Stimulated activated CD8-positive, alpha-beta memory T cell treated with anti-CD3 and anti-CD28 coated beads, Interleukin-2, amount 100 ng/mL, for 1 hour (primary cell): ENCODE data around the gene OS9.

ENCODE experiments used
- DNase-seq, 2 donors: peaks; one replicate each; pipeline ENCODE4 v3.0.0-alpha.2; 2020; ENCODE audit warnings: low read depth in 2 of 2

The OS9 gene

GRCh38 chr12:57751788-57752667 is 58.1 kb downstream of the OS9 start, which contains the start of gene CDK4:
Gene CDK4 (minus strand): TSS chr12:57752310. CDS start chr12:57751717, 593 bp downstream.
- DNase-seq = peak; percentile 96 to 98

DNA sequence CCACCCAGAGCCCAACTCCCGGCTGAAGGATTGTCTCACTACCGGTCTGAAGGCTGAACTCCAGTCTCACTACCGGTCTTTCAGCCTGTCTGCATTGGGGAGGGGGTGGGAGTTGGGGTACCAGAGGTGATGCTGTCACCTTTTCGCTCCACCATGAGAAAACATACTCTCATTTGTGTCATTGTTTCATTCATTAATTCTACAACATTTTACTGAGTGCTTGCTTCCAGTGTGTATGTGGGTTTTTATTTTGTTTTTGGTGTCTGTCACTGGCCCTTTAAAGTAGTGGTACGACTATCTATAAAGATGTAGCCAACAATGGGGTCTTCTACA is 58.7 kb downstream of the OS9 start:
- no peak for DNase-seq

DNA sequence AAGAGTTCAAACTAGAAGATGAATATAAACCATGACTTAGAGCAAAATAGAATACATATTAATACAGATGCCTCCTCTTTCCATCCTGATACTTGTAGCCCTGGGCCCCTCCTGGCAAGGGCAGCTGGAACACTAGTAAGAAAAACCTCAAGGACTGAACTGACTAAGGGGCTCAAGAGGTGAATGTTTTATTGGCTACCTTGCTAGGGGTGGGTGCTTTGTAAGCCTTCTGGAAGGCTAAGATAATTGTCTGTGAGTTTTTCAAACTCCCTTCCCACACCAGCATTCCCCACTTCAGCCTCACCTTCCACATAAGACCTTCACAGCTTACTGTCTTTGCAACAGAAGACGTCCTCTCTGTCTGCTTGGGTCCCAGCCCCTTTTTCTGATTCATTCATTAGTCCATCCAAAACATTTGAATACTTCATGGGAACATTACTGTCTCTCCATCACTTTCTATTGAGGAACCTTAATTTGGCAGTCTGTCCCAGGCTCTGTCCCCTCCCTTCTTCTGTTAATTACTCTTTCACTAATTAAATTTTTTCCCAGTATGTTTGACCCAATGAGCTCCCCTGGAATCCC is 59.9 kb downstream of the OS9 start:
- no peak for DNase-seq

- DNase-seq = peak; percentile 49 to 72
These were observed 60.7 kb downstream of the OS9 start, which contains the start of gene MARCHF9 for GRCh38 chr12:57754411-57755193. Gene MARCHF9 (plus strand): TSS chr12:57755103. CDS start chr12:57755529, 426 bp downstream.

DNA sequence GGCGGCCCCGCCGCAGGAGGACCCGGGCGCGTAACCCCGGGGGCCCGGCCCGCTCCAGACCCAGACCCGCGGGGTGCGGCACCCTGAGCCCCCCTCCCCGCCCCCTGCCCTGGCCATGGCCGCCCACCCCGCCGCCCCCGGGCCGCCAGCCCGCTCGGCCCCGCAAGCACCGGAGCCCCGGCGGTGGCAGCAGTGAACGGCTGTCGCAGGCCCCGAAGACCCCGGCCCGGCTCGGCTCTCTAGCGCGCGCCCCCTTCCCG is 61.2 kb downstream of the OS9 start:
- no peak for DNase-seq

- peak in 1 of 2 donors; percentile 30 for DNase-seq
These were observed 61.8 kb downstream of the OS9 start for GRCh38 chr12:57755454-57756372.

- peak in 1 of 2 donors; percentile 39 for DNase-seq
These were observed 62.7 kb downstream of the OS9 start for GRCh38 chr12:57756406-57757341.

- DNase-seq = no peak
These were observed 63.8 kb downstream of the OS9 start for GRCh38 chr12:57757771-57758170.

DNA sequence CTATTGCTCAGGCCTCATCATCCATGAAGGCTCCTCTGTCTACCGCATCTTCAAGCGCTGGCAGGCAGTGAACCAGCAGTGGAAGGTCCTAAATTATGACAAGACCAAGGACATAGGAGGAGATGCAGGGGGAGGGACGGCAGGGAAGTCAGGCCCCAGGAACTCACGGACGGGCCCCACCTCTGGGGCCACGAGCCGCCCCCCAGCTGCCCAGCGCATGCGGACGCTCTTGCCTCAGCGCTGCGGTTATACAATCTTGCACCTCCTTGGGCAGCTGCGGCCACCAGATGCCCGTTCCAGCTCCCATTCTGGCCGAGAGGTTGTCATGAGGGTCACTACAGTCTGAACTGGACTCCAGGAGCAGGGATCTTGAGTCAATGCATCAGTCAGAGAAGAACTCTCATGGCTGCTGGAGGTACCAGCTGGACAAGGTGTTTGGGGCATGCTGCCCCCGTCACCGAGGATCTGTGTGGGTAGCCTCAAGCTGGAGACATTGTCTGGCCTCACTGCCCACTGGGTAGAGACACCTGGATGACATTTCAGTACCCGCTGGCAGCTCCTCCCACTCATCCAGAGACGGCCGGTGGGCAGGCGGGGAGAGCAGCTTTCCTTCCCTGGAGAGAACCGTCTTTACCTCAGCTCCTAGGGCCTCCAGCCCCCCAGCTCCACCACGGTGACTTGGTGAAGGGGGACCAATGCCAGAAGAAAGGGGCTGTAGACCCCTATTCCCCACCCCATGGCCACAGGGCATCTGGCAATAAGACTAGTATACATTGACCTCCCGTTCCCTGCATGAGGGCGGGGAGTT is 64.8 kb downstream of the OS9 start:
- no peak for DNase-seq

DNA sequence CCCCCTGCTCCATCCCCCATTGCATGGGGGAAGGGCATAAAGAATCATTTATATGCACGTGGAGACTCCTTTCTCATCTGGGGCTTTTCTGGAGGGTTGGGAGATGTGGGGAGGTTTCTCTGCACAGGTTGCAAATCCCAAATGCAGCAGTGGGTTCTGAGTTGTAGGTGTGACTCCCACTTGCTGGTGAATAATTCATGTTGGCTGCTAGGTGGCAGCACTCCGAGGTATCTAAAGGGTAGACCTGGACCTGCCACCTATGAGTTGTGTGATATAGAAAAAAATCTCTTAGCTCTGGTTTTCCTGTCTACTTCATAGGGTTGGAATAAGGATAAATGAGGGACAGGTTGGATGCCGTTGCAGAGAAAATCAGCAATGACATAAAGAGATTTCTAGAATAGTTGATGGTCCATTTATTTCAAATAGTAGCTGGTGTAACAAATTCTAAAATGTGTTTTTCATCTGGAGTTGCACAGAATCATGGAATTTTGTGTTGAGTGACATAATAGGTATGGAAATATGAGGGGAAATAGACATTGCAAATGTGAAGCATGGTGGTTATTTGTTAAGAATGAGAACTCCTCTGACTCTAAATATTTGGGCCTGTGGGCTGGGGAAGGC is 65.5 kb downstream of the OS9 start:
- DNase-seq = peak in 1 of 2 donors; percentile 25

- no peak for DNase-seq
These were observed 66.5 kb downstream of the OS9 start for GRCh38 chr12:57760347-57760982.

DNA sequence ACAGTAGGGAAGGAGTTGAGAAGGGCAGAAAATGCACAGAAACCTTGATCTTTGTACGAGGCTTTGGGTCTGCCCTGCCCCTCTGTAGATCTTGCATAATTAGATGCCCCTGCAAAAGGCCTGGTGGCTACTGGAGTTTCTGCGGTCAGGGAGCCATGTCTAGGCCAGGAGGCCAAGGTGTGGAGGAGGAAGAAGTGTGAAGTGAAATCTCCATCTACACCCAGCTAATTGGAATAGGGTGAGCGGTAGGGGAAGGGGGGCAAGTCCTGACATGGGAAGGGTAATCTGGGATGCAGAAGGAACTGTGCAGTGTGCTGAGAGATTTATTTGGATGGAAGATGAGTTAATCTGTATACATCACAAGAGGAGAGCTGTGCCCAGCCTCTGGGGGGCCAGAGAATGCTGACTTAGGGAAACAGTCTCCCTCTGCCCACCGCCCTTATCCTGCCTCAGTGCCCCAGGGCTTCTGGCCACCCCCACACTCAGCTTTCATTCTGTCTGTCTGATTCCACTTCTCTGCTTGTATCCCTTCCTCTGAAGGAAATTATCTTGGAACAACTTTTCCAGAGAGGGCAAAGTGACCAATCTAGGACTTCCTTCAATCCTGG is 67.6 kb downstream of the OS9 start:
- DNase-seq = no peak

DNA sequence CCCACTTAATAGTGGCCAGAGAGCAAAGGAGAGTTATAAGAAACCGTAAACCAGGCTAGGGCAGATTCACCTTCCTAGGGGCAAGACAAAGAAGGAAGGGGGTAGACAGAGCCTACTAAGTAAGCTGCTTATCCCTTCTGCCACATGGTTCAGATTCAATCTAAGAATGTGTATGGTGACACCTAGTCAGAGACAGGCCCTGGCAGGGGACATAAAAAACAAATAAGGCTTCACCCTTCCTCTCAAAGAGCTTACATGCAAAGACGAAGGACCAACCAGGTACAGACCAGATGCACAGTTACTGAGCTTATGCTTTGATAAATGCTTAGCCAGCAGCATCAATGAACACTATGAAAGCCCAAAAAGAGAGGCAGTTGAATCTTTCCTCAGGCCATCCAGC is 68.5 kb downstream of the OS9 start:
- no peak for DNase-seq

GRCh38 chr12:57763881-57764661 is 70.1 kb downstream of the OS9 start:
- no peak for DNase-seq

GRCh38 chr12:57764662-57765002 is 70.7 kb downstream of the OS9 start:
- no peak for DNase-seq

DNA sequence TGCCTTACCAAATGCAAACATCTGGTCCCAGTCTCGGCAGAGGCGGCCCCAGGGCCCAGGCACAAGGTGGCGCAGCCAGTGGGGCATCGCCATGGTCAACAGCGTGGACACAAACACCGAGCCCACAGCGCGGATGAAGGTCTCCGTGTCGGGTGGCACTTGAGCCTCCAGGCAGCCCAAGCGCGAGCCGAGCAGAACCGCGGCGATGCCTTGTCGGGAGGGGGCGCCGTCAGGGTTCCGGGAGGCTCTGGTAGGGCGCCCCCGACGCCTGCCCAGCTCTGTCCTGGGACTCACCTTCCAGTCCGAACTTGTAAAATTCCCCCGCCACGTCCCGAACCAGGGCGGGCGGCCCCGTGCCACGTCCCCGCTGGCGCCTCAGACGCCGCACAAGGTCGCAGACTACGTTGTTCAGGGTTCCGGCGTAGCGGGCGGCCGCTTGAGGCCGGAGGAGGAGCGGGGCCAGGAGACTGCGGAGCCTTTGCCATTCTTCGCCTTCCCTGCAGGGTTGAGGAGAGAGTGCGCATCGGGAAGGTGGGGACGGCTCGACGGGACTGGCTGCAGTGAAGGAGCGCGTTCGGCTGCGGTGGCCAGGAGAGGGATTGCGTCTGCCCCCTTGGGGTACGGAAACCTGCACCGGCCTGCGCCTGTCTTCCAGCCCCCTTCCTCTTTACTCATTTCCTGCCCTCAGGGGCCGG is 71.2 kb downstream of the OS9 start:
- DNase-seq = peak in 1 of 2 donors; percentile 22
